ENCODE data around the gene MYO3A.

MYO3A gene

GRCh38 chr10:25896421-25896820 is 37.6 kb upstream of the MYO3A start:
- Histone ChIP-seq H3K27ac (replicated peaks; ENCODE audit: low read length) (no peak overlapping the region), H2BK15ac (ENCODE audit: low read length) (no peak overlapping the region), H3K9me3 (replicated peaks in 1 of 2; ENCODE audit: control insufficient read depth in 2 of 2, insufficient read depth in 1 of 2, low read depth in 1 of 2, low read length in 2 of 2) (peaks cover 3% of the 10 kb centered on the region in 2 donors), H3K23ac (ENCODE audit: low read depth, low read length, poor library complexity) (no peak overlapping the region), H3K18ac (ENCODE audit: low read length) (no peak overlapping the region), H3K14ac (ENCODE audit: low read length) (no peak overlapping the region), H3K79me1 (ENCODE audit: low read depth, low read length) (no peaks in the 10 kb centered on the region), H4K8ac (ENCODE audit: low read depth, low read length) (no peak overlapping the region), H3K9ac (ENCODE audit: low read depth, low read length, poor library complexity) (no peak overlapping the region), H3K4me3 (ENCODE audit: low read length in 2 of 2) (no peak overlapping the region), H3K4me1 (ENCODE audit: control insufficient read depth in 2 of 2, insufficient read depth in 1 of 2, low read depth in 1 of 2, low read length in 2 of 2) (peaks cover 0 to 6% of the 10 kb centered on the region in 2 donors), H3K27me3 (ENCODE audit: control insufficient read depth in 3 of 3, insufficient read depth in 3 of 3, low read depth in 1 of 3, low read length in 3 of 3) (peaks cover 0 to 7% (median 0%) of the 10 kb centered on the region in 3 experiments), H3K4ac (ENCODE audit: low read length) (no peak overlapping the region), H2BK5ac (ENCODE audit: low read length) (no peak overlapping the region), H2BK12ac (ENCODE audit: low read length) (no peak overlapping the region), H2AK5ac (ENCODE audit: low read depth, low read length) (no peak overlapping the region), H2AFZ (ENCODE audit: low read length) (no peak overlapping the region), H3K4me2 (ENCODE audit: insufficient read depth, low read length, poor library complexity, severe bottlenecking) (no peak overlapping the region), H2BK120ac (ENCODE audit: low read depth, low read length) (no peak overlapping the region), H4K91ac (ENCODE audit: low read depth, low read length, poor library complexity) (no peak overlapping the region), H3K36me3 (replicated peaks in 1 of 2; ENCODE audit: control insufficient read depth in 2 of 2, insufficient read depth in 2 of 2, low read length in 2 of 2) (no peaks in the 10 kb centered on the region)
- peak; percentile 44 for DNase-seq (ENCODE audit: low spot score)
- WGBS, 2 donors (ENCODE audit: extremely low coverage in 2 of 2, insufficient read length in 2 of 2, insufficient replicate concordance in 1 of 2), result no CpG with 5 or more reads among the region's 3 CpGs

- Histone ChIP-seq H3K27ac (replicated peaks; ENCODE audit: low read length) (no peak overlapping the region), H2BK120ac (ENCODE audit: low read depth, low read length) (no peak overlapping the region), H3K36me3 (replicated peaks in 1 of 2; ENCODE audit: control insufficient read depth in 2 of 2, insufficient read depth in 2 of 2, low read length in 2 of 2) (no peaks in the 10 kb centered on the region), H3K23ac (ENCODE audit: low read depth, low read length, poor library complexity) (no peak overlapping the region), H3K4ac (ENCODE audit: low read length) (no peak overlapping the region), H2BK12ac (ENCODE audit: low read length) (no peak overlapping the region), H3K9me3 (replicated peaks in 1 of 2; ENCODE audit: control insufficient read depth in 2 of 2, insufficient read depth in 1 of 2, low read depth in 1 of 2, low read length in 2 of 2) (no peaks in the 10 kb centered on the region), H3K9ac (ENCODE audit: low read depth, low read length, poor library complexity) (no peak overlapping the region), H2BK15ac (ENCODE audit: low read length) (no peak overlapping the region), H3K4me2 (ENCODE audit: insufficient read depth, low read length, poor library complexity, severe bottlenecking) (no peak overlapping the region), H2BK5ac (ENCODE audit: low read length) (no peak overlapping the region), H3K14ac (ENCODE audit: low read length) (no peak overlapping the region), H3K27me3 (ENCODE audit: control insufficient read depth in 3 of 3, insufficient read depth in 3 of 3, low read depth in 1 of 3, low read length in 3 of 3) (peaks cover 0 to 5% (median 0%) of the 10 kb centered on the region in 3 experiments), H2AFZ (ENCODE audit: low read length) (no peak overlapping the region), H3K79me1 (ENCODE audit: low read depth, low read length) (no peaks in the 10 kb centered on the region), H4K91ac (ENCODE audit: low read depth, low read length, poor library complexity) (no peak overlapping the region), H2AK5ac (ENCODE audit: low read depth, low read length) (no peak overlapping the region), H3K18ac (ENCODE audit: low read length) (no peak overlapping the region), H4K8ac (ENCODE audit: low read depth, low read length) (no peak overlapping the region), H3K4me3 (ENCODE audit: low read length in 2 of 2) (no peak overlapping the region), H3K4me1 (ENCODE audit: control insufficient read depth in 2 of 2, insufficient read depth in 1 of 2, low read depth in 1 of 2, low read length in 2 of 2) (peaks cover 0 to 6% of the 10 kb centered on the region in 2 donors)
- no CpG with 5 or more reads among the region's 3 CpGs for WGBS, 2 donors (ENCODE audit: extremely low coverage in 2 of 2, insufficient read length in 2 of 2, insufficient replicate concordance in 1 of 2)
- no peak for DNase-seq (ENCODE audit: low spot score)
Observed at GRCh38 chr10:25899304-25899703, 34.7 kb upstream of the MYO3A start.

- Histone ChIP-seq H3K27ac (replicated peaks; ENCODE audit: low read length) (no peak overlapping the region), H3K14ac (ENCODE audit: low read length) (no peak overlapping the region), H2BK5ac (ENCODE audit: low read length) (no peak overlapping the region), H3K4me2 (ENCODE audit: insufficient read depth, low read length, poor library complexity, severe bottlenecking) (no peak overlapping the region), H2BK120ac (ENCODE audit: low read depth, low read length) (no peak overlapping the region), H3K4me1 (ENCODE audit: control insufficient read depth in 2 of 2, insufficient read depth in 1 of 2, low read depth in 1 of 2, low read length in 2 of 2) (peaks cover 0 to 6% of the 10 kb centered on the region in 2 donors), H3K18ac (ENCODE audit: low read length) (no peak overlapping the region), H3K79me1 (ENCODE audit: low read depth, low read length) (no peaks in the 10 kb centered on the region), H3K9ac (ENCODE audit: low read depth, low read length, poor library complexity) (no peak overlapping the region), H3K27me3 (ENCODE audit: control insufficient read depth in 3 of 3, insufficient read depth in 3 of 3, low read depth in 1 of 3, low read length in 3 of 3) (peaks cover 0 to 2% (median 0%) of the 10 kb centered on the region in 3 experiments), H3K4ac (ENCODE audit: low read length) (no peak overlapping the region), H2BK12ac (ENCODE audit: low read length) (no peak overlapping the region), H3K36me3 (replicated peaks in 1 of 2; ENCODE audit: control insufficient read depth in 2 of 2, insufficient read depth in 2 of 2, low read length in 2 of 2) (no peaks in the 10 kb centered on the region), H2AFZ (ENCODE audit: low read length) (no peak overlapping the region), H3K4me3 (ENCODE audit: low read length in 2 of 2) (no peak overlapping the region), H3K23ac (ENCODE audit: low read depth, low read length, poor library complexity) (no peak overlapping the region), H2AK5ac (ENCODE audit: low read depth, low read length) (no peak overlapping the region), H2BK15ac (ENCODE audit: low read length) (no peak overlapping the region), H4K91ac (ENCODE audit: low read depth, low read length, poor library complexity) (no peak overlapping the region), H3K9me3 (replicated peaks in 1 of 2; ENCODE audit: control insufficient read depth in 2 of 2, insufficient read depth in 1 of 2, low read depth in 1 of 2, low read length in 2 of 2) (no peaks in the 10 kb centered on the region), H4K8ac (ENCODE audit: low read depth, low read length) (no peak overlapping the region)
- no CpG with 5 or more reads among the region's 4 CpGs for whole genome bisulfite sequencing, 2 donors (ENCODE audit: extremely low coverage in 2 of 2, insufficient read length in 2 of 2, insufficient replicate concordance in 1 of 2)
- DNase-seq (ENCODE audit: low spot score), result no peak
Observed at GRCh38 chr10:25901199-25901598, 32.8 kb upstream of the MYO3A start.

- Histone ChIP-seq H3K27ac (replicated peaks; ENCODE audit: low read length) (no peak overlapping the region), H3K9me3 (replicated peaks in 1 of 2; ENCODE audit: control insufficient read depth in 2 of 2, insufficient read depth in 1 of 2, low read depth in 1 of 2, low read length in 2 of 2) (no peaks in the 10 kb centered on the region), H3K36me3 (replicated peaks in 1 of 2; ENCODE audit: control insufficient read depth in 2 of 2, insufficient read depth in 2 of 2, low read length in 2 of 2) (no peaks in the 10 kb centered on the region), H3K4me3 (ENCODE audit: low read length in 2 of 2) (no peak overlapping the region), H2BK5ac (ENCODE audit: low read length) (no peak overlapping the region), H3K18ac (ENCODE audit: low read length) (no peak overlapping the region), H3K14ac (ENCODE audit: low read length) (no peak overlapping the region), H3K79me1 (ENCODE audit: low read depth, low read length) (no peaks in the 10 kb centered on the region), H2BK12ac (ENCODE audit: low read length) (no peak overlapping the region), H3K23ac (ENCODE audit: low read depth, low read length, poor library complexity) (no peak overlapping the region), H4K8ac (ENCODE audit: low read depth, low read length) (no peak overlapping the region), H2BK120ac (ENCODE audit: low read depth, low read length) (no peak overlapping the region), H3K4me1 (ENCODE audit: control insufficient read depth in 2 of 2, insufficient read depth in 1 of 2, low read depth in 1 of 2, low read length in 2 of 2) (peaks cover 0 to 6% of the 10 kb centered on the region in 2 donors), H2AK5ac (ENCODE audit: low read depth, low read length) (no peak overlapping the region), H3K4ac (ENCODE audit: low read length) (no peak overlapping the region), H3K9ac (ENCODE audit: low read depth, low read length, poor library complexity) (no peak overlapping the region), H4K91ac (ENCODE audit: low read depth, low read length, poor library complexity) (no peak overlapping the region), H3K27me3 (ENCODE audit: control insufficient read depth in 3 of 3, insufficient read depth in 3 of 3, low read depth in 1 of 3, low read length in 3 of 3) (peaks cover 0 to 2% (median 0%) of the 10 kb centered on the region in 3 experiments), H2BK15ac (ENCODE audit: low read length) (no peak overlapping the region), H2AFZ (ENCODE audit: low read length) (no peak overlapping the region), H3K4me2 (ENCODE audit: insufficient read depth, low read length, poor library complexity, severe bottlenecking) (no peak overlapping the region)
- DNase-seq (ENCODE audit: low spot score), result no peak
- WGBS, 2 donors (ENCODE audit: extremely low coverage in 2 of 2, insufficient read length in 2 of 2, insufficient replicate concordance in 1 of 2), result no CpG with 5 or more reads among the region's 5 CpGs
Observed at GRCh38 chr10:25902002-25902401, 32.0 kb upstream of the MYO3A start.

Measured in neuronal stem cell (in vitro differentiated cells).